K562 (cell line): Measurements from ENCODE around the gene UBE2I. TPM values are rescaled to one million over a fixed set of nuclear protein-coding genes. Genes with fewer than 3 reads are reported as not detected.

Experiments used
- ATAC-seq: fragments of 200-7000 bp; cut with Tn5 transposase; 3 replicates; pipeline ENCODE4 v1.9.1; 2020; ENCODE audit warnings: moderate library complexity
- BruUV-seq: library from RNA; stranded (reverse); fragments of 400-500 nt; replicated peaks from 2 replicates; lab custom pipeline; 2021; lab: Mats Ljungman, UMichigan
- CTCF ChIA-PET: fragments of 300-600 bp; formaldehyde crosslinking; extraction: SDS; loops from one replicate; lab custom pipeline; 2021; ENCODE audit warnings: low intra/inter-chr PET ratio; lab: Yijun Ruan, JAX
- POLR2A ChIA-PET: fragments of 300-600, 350-650 bp; sonication (Branson Sonifier 250); formaldehyde crosslinking; extraction: SDS; loops from one replicate; lab custom pipeline; 2021; ENCODE audit warnings: antibody characterized with exemption, inconsistent platforms; lab: Yijun Ruan, JAX
- DNase-seq, 4 experiments: peaks; one replicate each; pipeline versions ENCODE4 v3.0.0 to v3.0.0-alpha.2; 2011 to 2018; ENCODE audit warnings: low spot score in 3 of 4, mixed read lengths in 3 of 4; ENCODE audit errors: extremely low read depth in 1 of 4
- FAIRE-seq: peaks from 2 replicates; lab custom pipeline; 2011; peaks lifted over from hg19 to GRCh38; lab: Jason Lieb, UNC
- H2AFZ ChIP-seq: 2 replicates; pipeline ENCODE4 v1.6.0; 2011; ENCODE audit warnings: low read depth, low read length, control low read depth, inconsistent platforms
- H3K27ac ChIP-seq: fragments of 200-600 bp; 3 replicates; pipeline ENCODE4 v1.8.0; 2011; ENCODE audit warnings: low read depth, mild to moderate bottlenecking, control low read depth, inconsistent platforms, low read length, moderate library complexity, mixed read lengths; ENCODE audit errors: extremely low read depth
- H3K27me3 ChIP-seq, 2 experiments: fragments of 300-600 bp in 1 of 2; 2 replicates in 1 of 2; 3 replicates in 1 of 2; pipeline versions ENCODE4 v1.6.0 to v1.8.0; 2011; ENCODE audit warnings: inconsistent platforms in 2 of 2, low read length in 2 of 2, mild to moderate bottlenecking in 1 of 2, mixed read lengths in 1 of 2, moderate library complexity in 1 of 2; ENCODE audit not compliant: control insufficient read depth in 2 of 2, insufficient read depth in 2 of 2
- H3K36me3 ChIP-seq: fragments of 300-600 bp; 3 replicates; pipeline ENCODE4 v1.8.0; 2011; ENCODE audit warnings: mild to moderate bottlenecking, low read length, inconsistent platforms; ENCODE audit not compliant: control insufficient read depth, insufficient read depth
- H3K4me1 ChIP-seq, 2 experiments: fragments of 200-600 bp in 1 of 2; replicated peaks in 1 of 2; 2 replicates in 1 of 2; 3 replicates in 1 of 2; pipeline versions ENCODE4 v1.5.1 to v1.8.0; 2011; ENCODE audit warnings: inconsistent platforms in 2 of 2, low read length in 2 of 2, mild to moderate bottlenecking in 1 of 2, mixed read lengths in 1 of 2, moderate library complexity in 1 of 2; ENCODE audit not compliant: control insufficient read depth in 2 of 2, insufficient read depth in 2 of 2
- H3K4me2 ChIP-seq: 2 replicates; pipeline ENCODE4 v1.6.1; 2011; ENCODE audit warnings: low read length, control low read depth, inconsistent platforms, mixed read lengths; ENCODE audit not compliant: insufficient read depth
- H3K4me3 ChIP-seq: fragments of 200-600 bp; sonication (generic), shearing (Covaris generic); 2 replicates; pipeline ENCODE4 v1.5.1; 2016; ENCODE audit warnings: control low read depth, inconsistent platforms
- H3K79me2 ChIP-seq: fragments of 200-600 bp; 3 replicates; pipeline ENCODE4 v1.8.0; 2011; ENCODE audit warnings: low read length, inconsistent platforms; ENCODE audit not compliant: control insufficient read depth, insufficient read depth
- H3K9ac ChIP-seq, 2 experiments: 2 replicates each; pipeline versions ENCODE4 v1.6.0 to v1.6.1; 2011; ENCODE audit warnings: low read depth in 2 of 2, low read length in 2 of 2, control low read depth in 1 of 2, inconsistent platforms in 1 of 2, mild to moderate bottlenecking in 1 of 2, mixed read lengths in 1 of 2; ENCODE audit not compliant: insufficient read depth in 1 of 2
- H3K9me1 ChIP-seq: one replicate; pipeline ENCODE4 v1.6.0; 2011; ENCODE audit warnings: inconsistent platforms, mild to moderate bottlenecking, low read length, moderate library complexity; ENCODE audit not compliant: control insufficient read depth, insufficient read depth
- H3K9me3 ChIP-seq: replicated peaks from 2 replicates; pipeline ENCODE4 v1.5.1; 2011; ENCODE audit warnings: low read depth, low read length, inconsistent platforms; ENCODE audit not compliant: control insufficient read depth, insufficient read depth
- H4K20me1 ChIP-seq: replicated peaks from 2 replicates; pipeline ENCODE4 v1.6.1; 2011; ENCODE audit warnings: low read length, inconsistent platforms, mixed read lengths; ENCODE audit not compliant: control insufficient read depth, insufficient read depth
- BRD4 ChIP-seq: fragments of 200-600 bp; sonication (generic); IDR thresholded peaks from 2 replicates; pipeline ENCODE4 v1.6.1; 2017; ENCODE audit warnings: inconsistent platforms
- DNMT1 ChIP-seq: fragments of 450-650 bp; IDR thresholded peaks from 2 replicates; pipeline ENCODE4 v1.6.1; 2016; ENCODE audit warnings: antibody characterized with exemption, mild to moderate bottlenecking
- ELF1 ChIP-seq: fragments of 200-800 bp; sonication (Bioruptor generic); IDR thresholded peaks from 2 replicates; pipeline ENCODE4 v1.6.1; 2016; ENCODE audit warnings: missing genetic modification characterization, missing compliant biosample characterization
- FOXA1 ChIP-seq: fragments of 450-650 bp; IDR thresholded peaks from 2 replicates; pipeline ENCODE4 v1.6.1; 2016; ENCODE audit warnings: mild to moderate bottlenecking, borderline replicate concordance
- HDAC2 ChIP-seq: fragments of 450-650 bp; IDR thresholded peaks from 2 replicates; pipeline ENCODE4 v1.6.1; 2016; ENCODE audit warnings: mild to moderate bottlenecking
- KDM5B ChIP-seq: fragments of 200-600 bp; sonication (generic); IDR thresholded peaks from 2 replicates; pipeline ENCODE4 v1.6.1; 2012; ENCODE audit warnings: low read depth, mild to moderate bottlenecking, moderate library complexity, low read length, control low read depth, inconsistent platforms; ENCODE audit not compliant: insufficient replicate concordance
- NONO ChIP-seq, 2 experiments: fragments of 200-400 bp in 1 of 2; fragments of 450-650 bp in 1 of 2; formaldehyde crosslinking in 1 of 2; IDR thresholded peaks; 2 replicates each; pipeline ENCODE4 v1.6.1; 2017; ENCODE audit warnings: low read depth in 2 of 2, mild to moderate bottlenecking in 2 of 2, moderate library complexity in 2 of 2, low read length in 1 of 2
- POLR2A ChIP-seq: fragments of 450-650 bp; conservative IDR thresholded peaks from 2 replicates; pipeline ENCODE4 v1.6.1; 2016
- PPARD ChIP-seq: fragments of 250-450 bp; sonication (Bioruptor Pico); IDR thresholded peaks from 2 replicates; pipeline ENCODE4 v1.8.0; 2022; ENCODE audit warnings: inconsistent platforms, mild to moderate bottlenecking, moderate library complexity
- RCOR1 ChIP-seq, 2 experiments: IDR thresholded peaks; 2 replicates each; pipeline ENCODE4 v1.6.1; 2012; ENCODE audit warnings: low read depth in 2 of 2, low read length in 2 of 2, borderline replicate concordance in 1 of 2, improper control_type of control experiment in 1 of 2
- SMC3 ChIP-seq: conservative IDR thresholded peaks from 2 replicates; pipeline ENCODE4 v1.6.1; 2011; ENCODE audit warnings: low read depth, low read length, improper control_type of control experiment; ENCODE audit not compliant: insufficient read depth
- ZBTB5 ChIP-seq: fragments of 450-650 bp; IDR thresholded peaks from 2 replicates; pipeline ENCODE4 v1.6.1; 2017; ENCODE audit warnings: antibody characterized with exemption
- ZNF41 ChIP-seq: fragments of 250-450 bp; sonication (Bioruptor Pico); conservative IDR thresholded peaks from 2 replicates; pipeline ENCODE4 v1.4.0; 2020; ENCODE audit warnings: mild to moderate bottlenecking
- ZNF511 ChIP-seq: sonication (generic); formaldehyde crosslinking; IDR thresholded peaks from 2 replicates; pipeline ENCODE4 v1.8.0; 2022; ENCODE audit warnings: mild to moderate bottlenecking, missing genetic modification reagents
- ZNF644 ChIP-seq: fragments of 200-800 bp; sonication (Bioruptor generic); IDR thresholded peaks from 2 replicates; pipeline ENCODE4 v1.6.1; 2016; ENCODE audit warnings: low read depth, missing genetic modification characterization, missing compliant biosample characterization
- WGBS: fragments of 100-300 bp; shearing (Covaris generic); methylation state at CpG from one replicate; pipeline ENCODE4 v1.1.6; 2016; ENCODE audit warnings: low coverage, mixed read lengths; ENCODE audit not compliant: insufficient coverage; ENCODE audit errors: missing lambda C conversion rate; 5-methylcytosine and 5-hydroxymethylcytosine counted together
- in situ Hi-C: fragments of 300-500 bp; cut with MboI; formaldehyde crosslinking; loops from 4 replicates; pipeline ENCODE4 v1.15.0; 2018; ENCODE audit warnings: inconsistent platforms, mixed read lengths
- intact Hi-C: fragments of 100-400 bp; cut with micrococcal nuclease; formaldehyde crosslinking; loops from 2 replicates; pipeline ENCODE4 v1.14.2; 2022
- polyA plus RNA-seq, 8 experiments: library from polyadenylated mRNA; depleted of rRNA in 4 of 8; stranded (reverse) in 5 of 8; unstranded in 3 of 8; fragments of >200 nt; fragmentation: Nextera tagmentation in 2 of 8; fragmentation: Illumina TruSeq in 1 of 8; extraction: Ambion mirVana in 2 of 8; extraction: Trizol in 1 of 8; gene quantifications; 2 replicates each; pipeline versions ENCODE4 v1.2.1 to v1.2.3, GENCODE V29; 2011 to 2014; ENCODE audit warnings: inconsistent platforms in 1 of 8, missing spikeins in 1 of 8
- total RNA-seq, 7 experiments: library from RNA; depleted of rRNA in 6 of 7; stranded (reverse); fragments of >200 nt in 6 of 7; fragmentation: Illumina TruSeq in 2 of 7; extraction: Trizol in 2 of 7; gene quantifications; 2 replicates each; pipeline versions ENCODE4 v1.2.1 to v1.2.3, GENCODE V29; 2011 to 2021; ENCODE audit warnings: low replicate concordance in 1 of 7
- TF ChIP-seq, protein P1 (sequence below): IDR thresholded peaks from 2 replicates; pipeline ENCODE4 v1.6.1; 2014; ENCODE audit warnings: antibody characterized with exemption
- TF ChIP-seq, protein P2 (sequence below), 2 experiments: fragments of 450-650 bp; conservative IDR thresholded peaks; 2 replicates each; pipeline ENCODE4 v1.6.1; 2017; ENCODE audit warnings: mild to moderate bottlenecking in 2 of 2, moderate library complexity in 2 of 2

The UBE2I gene
- total and polyA plus RNA-seq, 9 of the 15 experiments (the other 6 are each of a cell fraction or from before 2014, with no cell fraction given): 36.6 to 254 (median 104) TPM

GRCh38 chr16:1333149-1333812 is 23.8 kb downstream of the UBE2I start, which contains the start of gene BAIAP3:
BAIAP3 (plus strand) TSS chr16:1333645; CDS start chr16:1338550, 4,905 bp downstream.
- POLR2A ChIA-PET: no interaction called here
- intact Hi-C loops: no loop called here
- no peak for TF ChIP-seq ZNF511
- TF ChIP-seq, protein P1, sequence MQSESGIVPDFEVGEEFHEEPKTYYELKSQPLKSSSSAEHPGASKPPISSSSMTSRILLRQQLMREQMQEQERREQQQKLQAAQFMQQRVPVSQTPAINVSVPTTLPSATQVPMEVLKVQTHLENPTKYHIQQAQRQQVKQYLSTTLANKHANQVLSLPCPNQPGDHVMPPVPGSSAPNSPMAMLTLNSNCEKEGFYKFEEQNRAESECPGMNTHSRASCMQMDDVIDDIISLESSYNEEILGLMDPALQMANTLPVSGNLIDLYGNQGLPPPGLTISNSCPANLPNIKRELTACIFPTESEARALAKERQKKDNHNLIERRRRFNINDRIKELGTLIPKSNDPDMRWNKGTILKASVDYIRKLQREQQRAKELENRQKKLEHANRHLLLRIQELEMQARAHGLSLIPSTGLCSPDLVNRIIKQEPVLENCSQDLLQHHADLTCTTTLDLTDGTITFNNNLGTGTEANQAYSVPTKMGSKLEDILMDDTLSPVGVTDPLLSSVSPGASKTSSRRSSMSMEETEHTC: no peak
- TF ChIP-seq, protein P2, sequence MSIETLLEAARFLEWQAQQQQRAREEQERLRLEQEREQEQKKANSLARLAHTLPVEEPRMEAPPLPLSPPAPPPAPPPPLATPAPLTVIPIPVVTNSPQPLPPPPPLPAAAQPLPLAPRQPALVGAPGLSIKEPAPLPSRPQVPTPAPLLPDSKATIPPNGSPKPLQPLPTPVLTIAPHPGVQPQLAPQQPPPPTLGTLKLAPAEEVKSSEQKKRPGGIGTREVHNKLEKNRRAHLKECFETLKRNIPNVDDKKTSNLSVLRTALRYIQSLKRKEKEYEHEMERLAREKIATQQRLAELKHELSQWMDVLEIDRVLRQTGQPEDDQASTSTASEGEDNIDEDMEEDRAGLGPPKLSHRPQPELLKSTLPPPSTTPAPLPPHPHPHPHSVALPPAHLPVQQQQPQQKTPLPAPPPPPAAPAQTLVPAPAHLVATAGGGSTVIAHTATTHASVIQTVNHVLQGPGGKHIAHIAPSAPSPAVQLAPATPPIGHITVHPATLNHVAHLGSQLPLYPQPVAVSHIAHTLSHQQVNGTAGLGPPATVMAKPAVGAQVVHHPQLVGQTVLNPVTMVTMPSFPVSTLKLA (conservative IDR thresholded peaks at IDR 0.05): no peak
- TF ChIP-seq ELF1 (tag): no peak
- TF ChIP-seq SMC3: no peak
- no peak for TF ChIP-seq ZNF644
- no peak for TF ChIP-seq FOXA1
- no peak for TF ChIP-seq PPARD (CRISPR knock-in tag)
- TF ChIP-seq RCOR1 (IDR thresholded peaks at IDR 0.05; ENCODE audit: borderline replicate concordance in 1 of 2, low read depth in 2 of 2, low read length in 2 of 2): no peak
- TF ChIP-seq NONO (IDR thresholded peaks at IDR 0.05; ENCODE audit: low read depth in 2 of 2, low read length in 1 of 2): peak; percentile 51 to 93; a peak in 3 of 4 replicates
- TF ChIP-seq BRD4: no peak
- no peak for TF ChIP-seq ZNF41
- TF ChIP-seq POLR2A: no peak; the same call in 1 of the 2 replicates
- peak; percentile 73; the same call in 1 of the 2 replicates for TF ChIP-seq ZBTB5
- peak; percentile 11; the same call in 1 of the 2 replicates for TF ChIP-seq HDAC2
- peak; percentile 79 for TF ChIP-seq KDM5B
- TF ChIP-seq DNMT1: no peak

More at GRCh38 chr16:1333149-1333812, 23.8 kb downstream of the UBE2I start, which contains the start of gene BAIAP3:
- H3K4me3 ChIP-seq: peak within 1 kb of the TSS; percentile 51
- H3K79me2 ChIP-seq: no peaks in the 10 kb centered on the region
- peaks cover 6 to 19% of the 10 kb centered on the region in 2 experiments; a peak in 3 of 5 replicates for H3K27me3 ChIP-seq
- H3K9me1 ChIP-seq: no peaks in the 10 kb centered on the region
- H3K9me3 ChIP-seq: 0 out of 2 replicates have a peak, but pooled peaks cover 4% of the 10 kb centered on the region
- 0 out of 2 replicates have a peak, but pooled peaks cover 9% of the 10 kb centered on the region for H4K20me1 ChIP-seq
- peak within 1 kb of the TSS; percentile 80 for H2AFZ ChIP-seq
- CTCF ChIA-PET: no interaction called here
- in situ Hi-C loops: no loop called here
- H3K27ac ChIP-seq: peak within 1 kb of the TSS; percentile 90; the same call in 1 of the 3 replicates
- H3K9ac ChIP-seq: peak within 1 kb of the TSS; percentile 30 to 85; a peak in 3 of 4 replicates
- peak within 1 kb of the TSS; percentile 66 for H3K4me2 ChIP-seq
- peak; percentile 83 for ATAC-seq
- peak; percentile 74 to 90 (median 88) for DNase-seq
- no TSS peak for BruUV-seq
- no peaks in the 10 kb centered on the region for H3K36me3 ChIP-seq
- FAIRE-seq: no peak
- under 1% methylated on average over 23 of the region's 83 CpGs for WGBS
- peaks cover 17 to 78% of the 10 kb centered on the region in 2 experiments for H3K4me1 ChIP-seq
